Spleen (tissue), 7 donors: Measurements from ENCODE around the gene ATAD3B.
"Not testable (repeated sequence)": the region's sequence is repeated elsewhere in the genome, so short reads cannot be mapped to it uniquely, and the experiment has no call there.

ENCODE experiments used
- POLR2A ChIP-seq, 3 donors: fragments of 450-650 bp; IDR thresholded peaks; one replicate each; pipeline ENCODE4 v1.5.1; 2017; ENCODE audit warnings: antibody characterized with exemption in 3 of 3, mild to moderate bottlenecking in 1 of 3
- POLR2AphosphoS5 ChIP-seq, 3 donors: sonication (generic); formaldehyde crosslinking; IDR thresholded peaks; one replicate each; pipeline ENCODE4 v1.5.1; 2017; ENCODE audit warnings: antibody characterized with exemption in 3 of 3
- TF ChIP-seq, protein P1 (sequence below), 11 experiments: fragments of 200-600 bp in 7 of 11; fragments of 450-650 bp in 4 of 11; sonication (generic) in 4 of 11; IDR thresholded peaks in 8 of 11; conservative IDR thresholded peaks in 3 of 11; 1 replicate in 7 of 11; 2 replicates in 4 of 11; pipeline versions ENCODE4 v1.4.0 to v1.8.0; 2016 to 2021; ENCODE audit warnings: antibody characterized with exemption in 11 of 11, inconsistent platforms in 4 of 11, mild to moderate bottlenecking in 1 of 11
- donor health status: DM: no; HTN: no; CAD: no; lungs with moderate emphysema.
- donor health status: DM: no; HTN: no; CAD: no.
- donor health status: DM: no; HTN: no; CAD: no.

DNA sequence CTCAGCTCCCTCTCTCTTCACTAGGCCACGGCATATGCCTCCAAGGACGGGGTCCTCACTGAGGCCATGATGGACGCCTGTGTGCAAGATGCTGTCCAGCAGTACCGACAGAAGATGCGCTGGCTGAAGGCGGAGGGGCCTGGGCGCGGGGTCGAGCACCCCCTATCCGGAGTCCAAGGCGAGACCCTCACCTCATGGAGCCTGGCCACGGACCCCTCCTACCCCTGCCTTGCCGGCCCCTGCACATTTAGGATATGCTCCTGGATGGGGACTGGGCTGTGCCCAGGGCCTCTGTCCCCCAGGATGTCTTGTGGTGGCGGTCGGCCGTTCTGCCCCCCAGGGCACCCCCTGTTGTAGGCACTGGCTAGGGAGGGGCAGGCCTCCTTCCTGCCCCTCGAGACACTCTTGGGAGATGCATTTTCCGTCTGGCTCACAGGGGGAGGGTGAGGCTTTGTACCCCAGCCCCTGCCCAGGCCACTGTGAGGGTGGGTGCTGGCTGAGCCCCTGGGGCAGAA is 24.0 kb downstream of the ATAD3B start:
- not testable (repeated sequence) for TF ChIP-seq POLR2A, POLR2AphosphoS5 (IDR thresholded peaks at IDR 0.05)
- TF ChIP-seq, protein P1, sequence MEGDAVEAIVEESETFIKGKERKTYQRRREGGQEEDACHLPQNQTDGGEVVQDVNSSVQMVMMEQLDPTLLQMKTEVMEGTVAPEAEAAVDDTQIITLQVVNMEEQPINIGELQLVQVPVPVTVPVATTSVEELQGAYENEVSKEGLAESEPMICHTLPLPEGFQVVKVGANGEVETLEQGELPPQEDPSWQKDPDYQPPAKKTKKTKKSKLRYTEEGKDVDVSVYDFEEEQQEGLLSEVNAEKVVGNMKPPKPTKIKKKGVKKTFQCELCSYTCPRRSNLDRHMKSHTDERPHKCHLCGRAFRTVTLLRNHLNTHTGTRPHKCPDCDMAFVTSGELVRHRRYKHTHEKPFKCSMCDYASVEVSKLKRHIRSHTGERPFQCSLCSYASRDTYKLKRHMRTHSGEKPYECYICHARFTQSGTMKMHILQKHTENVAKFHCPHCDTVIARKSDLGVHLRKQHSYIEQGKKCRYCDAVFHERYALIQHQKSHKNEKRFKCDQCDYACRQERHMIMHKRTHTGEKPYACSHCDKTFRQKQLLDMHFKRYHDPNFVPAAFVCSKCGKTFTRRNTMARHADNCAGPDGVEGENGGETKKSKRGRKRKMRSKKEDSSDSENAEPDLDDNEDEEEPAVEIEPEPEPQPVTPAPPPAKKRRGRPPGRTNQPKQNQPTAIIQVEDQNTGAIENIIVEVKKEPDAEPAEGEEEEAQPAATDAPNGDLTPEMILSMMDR (IDR thresholded peaks at IDR 0.05 in 8 of 11, conservative IDR thresholded peaks at IDR 0.05 in 3 of 11): not testable (repeated sequence)
